SU-DHL-6 (cell line): ENCODE data around the gene TERB1.

Experiments
- H2AFZ ChIP-seq: fragments of 200-600 bp; sonication (generic); 2 replicates; pipeline ENCODE4 v1.6.1; 2014; ENCODE audit warnings: low read depth, mild to moderate bottlenecking, moderate library complexity, mixed read lengths, antibody characterized with exemption, low read length; ENCODE audit not compliant: severe bottlenecking
- H3F3A ChIP-seq: fragments of 200-600 bp; shearing (Covaris generic); 2 replicates; pipeline ENCODE4 v1.6.0; 2016; ENCODE audit warnings: antibody characterized with exemption, mild to moderate bottlenecking; ENCODE audit not compliant: insufficient read depth
- H3K27ac ChIP-seq: fragments of 200-600 bp; sonication (generic); 2 replicates; pipeline ENCODE4 v1.5.1; 2016; ENCODE audit warnings: low read depth, mild to moderate bottlenecking, low read length, moderate library complexity, mixed read lengths
- H3K27me3 ChIP-seq: fragments of 200-600 bp; sonication (generic), shearing (Covaris generic); 2 replicates; pipeline ENCODE4 v1.6.0; 2014; ENCODE audit warnings: mild to moderate bottlenecking, low read length
- H3K36me3 ChIP-seq: fragments of 200-600 bp; sonication (generic); 2 replicates; pipeline ENCODE4 v1.6.1; 2014; ENCODE audit warnings: mild to moderate bottlenecking, low read length, mixed read lengths
- H3K4me2 ChIP-seq: fragments of 300-600, 200-600 bp; shearing (Covaris generic), sonication (generic); 2 replicates; pipeline ENCODE4 v1.6.0; 2014; ENCODE audit warnings: low read length, low read depth, mild to moderate bottlenecking; ENCODE audit not compliant: poor library complexity, severe bottlenecking
- H3K4me3 ChIP-seq: fragments of 200-600 bp; sonication (generic); 2 replicates; pipeline ENCODE4 v1.5.1; 2014; ENCODE audit warnings: antibody characterized with exemption, low read length, mild to moderate bottlenecking, mixed read lengths; ENCODE audit not compliant: insufficient read depth, poor library complexity, severe bottlenecking
- H3K79me2 ChIP-seq: fragments of 200-600 bp; sonication (generic); 2 replicates; pipeline ENCODE4 v1.6.1; 2014; ENCODE audit warnings: mild to moderate bottlenecking, low read length, moderate library complexity; ENCODE audit not compliant: insufficient read depth
- H3K9ac ChIP-seq: fragments of 200-600 bp; sonication (generic); 2 replicates; pipeline ENCODE4 v1.7.0; 2014; ENCODE audit warnings: mild to moderate bottlenecking, low read length
- H3K9me2 ChIP-seq: fragments of 200-600 bp; sonication (generic); replicated peaks from 2 replicates; pipeline ENCODE4 v1.6.1; 2014; ENCODE audit warnings: low read length; ENCODE audit not compliant: insufficient read depth
- H3K9me3 ChIP-seq: fragments of 200-600 bp; sonication (generic); 2 replicates; pipeline ENCODE4 v1.6.1; 2014; ENCODE audit warnings: low read length, mixed read lengths; ENCODE audit not compliant: insufficient read depth
- H4K20me1 ChIP-seq: fragments of 200-600 bp; sonication (generic); 2 replicates; pipeline ENCODE4 v1.6.1; 2014; ENCODE audit warnings: low read depth, mild to moderate bottlenecking, antibody characterized with exemption, low read length, moderate library complexity, mixed read lengths
- CTCF ChIP-seq: fragments of 200-600 bp; sonication (generic); IDR thresholded peaks from one replicate; pipeline ENCODE4 v1.5.1; 2017; ENCODE audit warnings: antibody characterized with exemption, mild to moderate bottlenecking, low read length, moderate library complexity; ENCODE audit not compliant: insufficient read depth, poor library complexity, severe bottlenecking
- EZH2phosphoT487 ChIP-seq: fragments of 200-600 bp; sonication (generic), shearing (Covaris generic); conservative IDR thresholded peaks from 2 replicates; pipeline ENCODE4 v1.6.1; 2018; ENCODE audit warnings: mild to moderate bottlenecking, antibody characterized with exemption, low read length, moderate library complexity, mixed read lengths

TERB1 gene

GRCh38 chr16:66751053-66751302 is 50.4 kb downstream of the TERB1 start:
- H2AFZ ChIP-seq: peak overlapping the region; percentile 90
- no peak for TF ChIP-seq CTCF
- TF ChIP-seq EZH2phosphoT487: no peak
- H3K27me3 ChIP-seq: no peaks in the 10 kb centered on the region

GRCh38 chr16:66750279-66751052 is 50.9 kb downstream of the TERB1 start:
- peaks cover 8% of the 10 kb centered on the region; the same call in 1 of the 2 replicates for H3K36me3 ChIP-seq
- H3K9me2 ChIP-seq: no peaks in the 10 kb centered on the region
- no peaks in the 10 kb centered on the region for H3K27me3 ChIP-seq
- peak overlapping the region; percentile 88 for H3K4me3 ChIP-seq
- peaks cover 45% of the 10 kb centered on the region for H3K79me2 ChIP-seq
- 0 out of 2 replicates have a peak overlapping the region, but pooled peaks have one; percentile 67 for H3K27ac ChIP-seq
- H3K4me2 ChIP-seq: peak overlapping the region; percentile 82
- no peaks in the 10 kb centered on the region for H4K20me1 ChIP-seq
- peak overlapping the region; percentile 98 for H3K9ac ChIP-seq
- TF ChIP-seq EZH2phosphoT487: no peak
- no peak for TF ChIP-seq CTCF
- no peaks in the 10 kb centered on the region for H3F3A ChIP-seq
- peak overlapping the region; percentile 90 for H2AFZ ChIP-seq
- no peaks in the 10 kb centered on the region for H3K9me3 ChIP-seq

More at GRCh38 chr16:66751053-66751302, 50.4 kb downstream of the TERB1 start:
- no peaks in the 10 kb centered on the region for H3K9me2 ChIP-seq
- peaks cover 8% of the 10 kb centered on the region; the same call in 1 of the 2 replicates for H3K36me3 ChIP-seq
- peak overlapping the region; percentile 82 for H3K4me2 ChIP-seq
- H3K79me2 ChIP-seq: peaks cover 45% of the 10 kb centered on the region
- peak overlapping the region; percentile 67; the same call in 1 of the 2 replicates for H3K27ac ChIP-seq
- H3F3A ChIP-seq: no peaks in the 10 kb centered on the region
- no peaks in the 10 kb centered on the region for H3K9me3 ChIP-seq
- H3K4me3 ChIP-seq: peak overlapping the region; percentile 88
- H4K20me1 ChIP-seq: no peaks in the 10 kb centered on the region
- peak overlapping the region; percentile 98 for H3K9ac ChIP-seq

DNA sequence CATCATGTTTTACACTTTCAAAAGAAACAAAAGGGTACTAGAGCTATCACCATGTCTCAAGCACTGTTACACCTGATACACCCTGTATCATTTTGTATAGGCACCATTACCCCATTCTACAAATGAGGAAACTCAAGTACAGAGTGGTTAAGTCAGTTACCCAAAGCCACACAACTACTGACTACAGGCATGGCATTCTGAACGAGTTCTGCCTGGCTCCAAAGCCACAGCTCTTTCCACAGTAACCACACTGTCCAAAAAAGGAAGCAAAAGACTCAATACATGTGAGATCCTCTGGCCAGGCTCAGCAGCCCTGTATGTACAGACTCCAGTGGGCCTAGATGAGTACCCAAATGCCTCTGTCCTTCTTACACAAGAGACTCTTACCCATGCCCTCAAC is 54.7 kb downstream of the TERB1 start:
- peaks cover 49% of the 10 kb centered on the region for H3K79me2 ChIP-seq
- H3F3A ChIP-seq: 0 out of 2 replicates have a peak, but pooled peaks cover 3% of the 10 kb centered on the region
- no peak overlapping the region for H3K9ac ChIP-seq
- no peaks in the 10 kb centered on the region for H3K9me2 ChIP-seq
- H4K20me1 ChIP-seq: no peaks in the 10 kb centered on the region
- no peak overlapping the region for H3K4me2 ChIP-seq
- no peak for TF ChIP-seq EZH2phosphoT487
- no peak for TF ChIP-seq CTCF
- H2AFZ ChIP-seq: no peak overlapping the region
- peaks cover 17% of the 10 kb centered on the region; the same call in 1 of the 2 replicates for H3K36me3 ChIP-seq
- H3K9me3 ChIP-seq: no peaks in the 10 kb centered on the region
- H3K27me3 ChIP-seq: no peaks in the 10 kb centered on the region
- no peak overlapping the region for H3K4me3 ChIP-seq
- H3K27ac ChIP-seq: no peak overlapping the region
